OCI-LY1 (cell line): Measurements from ENCODE around the gene ADAMTS15.

Source experiments
- H2AFZ ChIP-seq: fragments of 200-600 bp; sonication (generic), shearing (Covaris generic); 2 replicates; pipeline ENCODE4 v1.6.0; 2014; ENCODE audit warnings: antibody characterized with exemption, mild to moderate bottlenecking, low read length
- H3F3A ChIP-seq: fragments of 200-600 bp; sonication (generic), shearing (Covaris generic); 2 replicates; pipeline ENCODE4 v1.6.0; 2014; ENCODE audit warnings: mild to moderate bottlenecking, antibody characterized with exemption, low read length, moderate library complexity; ENCODE audit not compliant: insufficient read depth
- H3K27ac ChIP-seq: fragments of 200-600 bp; sonication (generic); 2 replicates; pipeline ENCODE4 v1.5.1; 2014; ENCODE audit warnings: low read length, mixed run types, mild to moderate bottlenecking, low read depth; ENCODE audit not compliant: poor library complexity, severe bottlenecking
- H3K27me3 ChIP-seq: fragments of 200-600 bp; sonication (generic); 2 replicates; pipeline ENCODE4 v1.6.0; 2014; ENCODE audit warnings: antibody characterized with exemption, mild to moderate bottlenecking, low read length, moderate library complexity; ENCODE audit not compliant: insufficient read depth
- H3K36me3 ChIP-seq: fragments of 200-600 bp; sonication (generic); 2 replicates; pipeline ENCODE4 v1.6.1; 2014; ENCODE audit warnings: mild to moderate bottlenecking, antibody characterized with exemption, low read length, moderate library complexity, mixed read lengths; ENCODE audit not compliant: insufficient read depth
- H3K4me1 ChIP-seq: fragments of 200-600 bp; sonication (generic); 2 replicates; pipeline ENCODE4 v1.5.1; 2014; ENCODE audit warnings: mild to moderate bottlenecking, low read length, moderate library complexity; ENCODE audit not compliant: insufficient read depth, severe bottlenecking
- H3K4me2 ChIP-seq: fragments of 200-600 bp; sonication (generic), shearing (Covaris generic); 2 replicates; pipeline ENCODE4 v1.6.1; 2014; ENCODE audit warnings: low read length
- H3K4me3 ChIP-seq: fragments of 200-600 bp; sonication (generic); 2 replicates; pipeline ENCODE4 v1.5.1; 2014; ENCODE audit warnings: low read length, low read depth, mild to moderate bottlenecking, mixed read lengths; ENCODE audit not compliant: poor library complexity, severe bottlenecking
- H3K79me2 ChIP-seq: fragments of 200-600 bp; shearing (Covaris generic); 2 replicates; pipeline ENCODE4 v1.6.1; 2016; ENCODE audit warnings: mixed run types, low read length, mixed read lengths; ENCODE audit not compliant: insufficient read depth
- H3K9ac ChIP-seq: fragments of 200-600 bp; sonication (generic), shearing (Covaris generic); 2 replicates; pipeline ENCODE4 v1.6.1; 2014; ENCODE audit warnings: mild to moderate bottlenecking, low read length, mixed read lengths
- H3K9me2 ChIP-seq: fragments of 200-600 bp; sonication (generic), shearing (Covaris generic); 2 replicates; pipeline ENCODE4 v1.6.1; 2014; ENCODE audit warnings: low read depth, mild to moderate bottlenecking, low read length, mixed read lengths
- H3K9me3 ChIP-seq: fragments of 200-600 bp; shearing (Covaris generic); 2 replicates; pipeline ENCODE4 v1.6.1; 2014; ENCODE audit warnings: low read length, mixed read lengths
- H4K20me1 ChIP-seq: fragments of 200-600 bp; sonication (generic), shearing (Covaris generic); 2 replicates; pipeline ENCODE4 v1.6.0; 2016; ENCODE audit warnings: mild to moderate bottlenecking, low read length; ENCODE audit not compliant: insufficient read depth
- CTCF ChIP-seq: fragments of 200-600 bp; sonication (generic), shearing (Covaris generic); IDR thresholded peaks from 2 replicates; pipeline ENCODE4 v1.5.1; 2017; ENCODE audit warnings: mild to moderate bottlenecking, antibody characterized with exemption, low read length, moderate library complexity, mixed read lengths
- EZH2 ChIP-seq: fragments of 200-600 bp; sonication (generic), shearing (Covaris generic); IDR thresholded peaks from 2 replicates; pipeline ENCODE4 v1.8.0; 2017; ENCODE audit warnings: borderline replicate concordance, mixed run types, mild to moderate bottlenecking, antibody characterized with exemption, low read length, moderate library complexity, mixed read lengths

The ADAMTS15 gene

GRCh38 chr11:130448416-130449309, at the start of gene ADAMTS15:
Gene ADAMTS15, plus strand, starts transcription at chr11:130448645. Its CDS starts 329 bp downstream, at chr11:130448974.
- no peak within 1 kb of the TSS for H3K4me2 ChIP-seq
- H3F3A ChIP-seq = no peaks in the 10 kb centered on the region
- no peak within 1 kb of the TSS for H3K4me3 ChIP-seq
- H3K27ac ChIP-seq = no peak within 1 kb of the TSS
- no peaks in the 10 kb centered on the region for H4K20me1 ChIP-seq
- no peaks in the 10 kb centered on the region for H3K9me3 ChIP-seq
- no peak within 1 kb of the TSS for H2AFZ ChIP-seq
- TF ChIP-seq CTCF = no peak
- no peaks in the 10 kb centered on the region for H3K9me2 ChIP-seq
- no peaks in the 10 kb centered on the region for H3K27me3 ChIP-seq
- H3K4me1 ChIP-seq = no peaks in the 10 kb centered on the region
- no peaks in the 10 kb centered on the region for H3K79me2 ChIP-seq
- no peak within 1 kb of the TSS for H3K9ac ChIP-seq
- H3K36me3 ChIP-seq = no peaks in the 10 kb centered on the region

- H3K4me1 ChIP-seq = no peaks in the 10 kb centered on the region
- no peaks in the 10 kb centered on the region for H3K36me3 ChIP-seq
- no peak overlapping the region for H3K4me3 ChIP-seq
- H2AFZ ChIP-seq = no peak overlapping the region
- no peaks in the 10 kb centered on the region for H3F3A ChIP-seq
- no peaks in the 10 kb centered on the region for H3K9me3 ChIP-seq
- no peak overlapping the region for H3K27ac ChIP-seq
- no peaks in the 10 kb centered on the region for H3K79me2 ChIP-seq
- no peak overlapping the region for H3K9ac ChIP-seq
- H4K20me1 ChIP-seq = no peaks in the 10 kb centered on the region
- TF ChIP-seq CTCF (no peak), EZH2 (no peak)
- H3K9me2 ChIP-seq = no peaks in the 10 kb centered on the region
- no peak overlapping the region for H3K4me2 ChIP-seq
- no peaks in the 10 kb centered on the region for H3K27me3 ChIP-seq
These were observed 49.2 kb upstream of the ADAMTS15 start for GRCh38 chr11:130399196-130399595.

- TF ChIP-seq CTCF = no peak
- no peak for TF ChIP-seq EZH2
- no peaks in the 10 kb centered on the region for H3F3A ChIP-seq
- no peak overlapping the region for H3K4me2 ChIP-seq
- no peak overlapping the region for H2AFZ ChIP-seq
- no peaks in the 10 kb centered on the region for H3K36me3 ChIP-seq
- no peak overlapping the region for H3K9ac ChIP-seq
- H4K20me1 ChIP-seq = no peaks in the 10 kb centered on the region
- no peaks in the 10 kb centered on the region for H3K9me3 ChIP-seq
- H3K9me2 ChIP-seq = no peaks in the 10 kb centered on the region
- no peaks in the 10 kb centered on the region for H3K4me1 ChIP-seq
- H3K27me3 ChIP-seq = no peaks in the 10 kb centered on the region
- no peak overlapping the region for H3K27ac ChIP-seq
- H3K79me2 ChIP-seq = no peaks in the 10 kb centered on the region
- H3K4me3 ChIP-seq = no peak overlapping the region
These were observed 47.5 kb upstream of the ADAMTS15 start for GRCh38 chr11:130400781-130401483.
